Type B pancreatic cell (in vitro differentiated cells): ENCODE data around the gene RNF169. TPM values are rescaled to one million over a fixed set of nuclear protein-coding genes. Genes with fewer than 3 reads are reported as not detected.

Experiments
- DNase-seq: peaks from one replicate; pipeline ENCODE4 v3.0.0; 2021; ENCODE audit warnings: mixed read lengths; ENCODE audit not compliant: unreplicated experiment; ENCODE audit errors: extremely low spot score
- H3K27ac Mint-ChIP-seq: 2 replicates; pipeline ENCODE4 v1.8.0; 2021; ENCODE audit warnings: mild to moderate bottlenecking, mixed read lengths
- H3K27me3 Mint-ChIP-seq: 2 replicates; pipeline ENCODE4 v1.8.0; 2021; ENCODE audit warnings: mixed read lengths
- H3K36me3 Mint-ChIP-seq: 2 replicates; pipeline ENCODE4 v1.8.0; 2021; ENCODE audit warnings: mixed read lengths
- H3K4me1 Mint-ChIP-seq: one replicate; pipeline ENCODE4 v1.8.0; 2021; ENCODE audit warnings: mixed read lengths; ENCODE audit not compliant: unreplicated experiment
- H3K4me3 Mint-ChIP-seq: 2 replicates; pipeline ENCODE4 v1.8.0; 2021; ENCODE audit warnings: mild to moderate bottlenecking, mixed read lengths
- H3K9me3 Mint-ChIP-seq: 2 replicates; pipeline ENCODE4 v1.8.0; 2021; ENCODE audit warnings: mixed read lengths
- total RNA-seq: library from RNA; stranded (reverse); gene quantifications from 2 replicates; pipeline ENCODE4 v1.2.1, GENCODE V29; 2021; ENCODE audit warnings: low replicate concordance
- TF ChIP-seq, protein P1 (sequence below): fragments of 200-600 bp; sonication (generic); conservative IDR thresholded peaks from 2 replicates; pipeline ENCODE4 v1.5.0; 2021; ENCODE audit warnings: antibody characterized with exemption, mild to moderate bottlenecking

Gene RNF169
- total RNA-seq, 1 donor from 2014 or later, result 18.8 TPM

DNA sequence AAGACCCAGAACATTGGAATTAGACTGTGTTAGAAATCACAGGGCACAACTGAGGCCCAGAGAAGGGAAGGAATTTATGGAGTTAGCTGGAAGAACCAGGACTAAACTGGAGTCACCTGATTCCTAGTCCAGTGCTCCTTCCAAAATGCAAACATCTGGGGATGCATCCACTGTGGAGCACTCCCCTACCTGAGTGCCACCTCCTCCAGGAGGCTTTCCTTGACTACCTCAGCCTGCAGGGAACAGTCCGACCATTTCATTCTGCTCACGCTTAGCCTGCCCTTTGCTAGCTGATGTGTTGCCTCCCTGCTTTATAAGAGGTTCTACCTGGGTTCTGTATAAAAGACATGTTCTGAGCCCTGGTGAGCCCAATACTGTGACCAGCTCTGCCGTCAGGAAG, 41.5 kb upstream of the RNF169 start:
- Mint-ChIP-seq H3K4me1 (peaks cover 26% of the 10 kb centered on the region), H3K4me3 (no peak overlapping the region), H3K27me3 (peaks cover 8% of the 10 kb centered on the region), H3K27ac (no peak overlapping the region), H3K36me3 (no peaks in the 10 kb centered on the region), H3K9me3 (no peaks in the 10 kb centered on the region)
- TF ChIP-seq, protein P1, sequence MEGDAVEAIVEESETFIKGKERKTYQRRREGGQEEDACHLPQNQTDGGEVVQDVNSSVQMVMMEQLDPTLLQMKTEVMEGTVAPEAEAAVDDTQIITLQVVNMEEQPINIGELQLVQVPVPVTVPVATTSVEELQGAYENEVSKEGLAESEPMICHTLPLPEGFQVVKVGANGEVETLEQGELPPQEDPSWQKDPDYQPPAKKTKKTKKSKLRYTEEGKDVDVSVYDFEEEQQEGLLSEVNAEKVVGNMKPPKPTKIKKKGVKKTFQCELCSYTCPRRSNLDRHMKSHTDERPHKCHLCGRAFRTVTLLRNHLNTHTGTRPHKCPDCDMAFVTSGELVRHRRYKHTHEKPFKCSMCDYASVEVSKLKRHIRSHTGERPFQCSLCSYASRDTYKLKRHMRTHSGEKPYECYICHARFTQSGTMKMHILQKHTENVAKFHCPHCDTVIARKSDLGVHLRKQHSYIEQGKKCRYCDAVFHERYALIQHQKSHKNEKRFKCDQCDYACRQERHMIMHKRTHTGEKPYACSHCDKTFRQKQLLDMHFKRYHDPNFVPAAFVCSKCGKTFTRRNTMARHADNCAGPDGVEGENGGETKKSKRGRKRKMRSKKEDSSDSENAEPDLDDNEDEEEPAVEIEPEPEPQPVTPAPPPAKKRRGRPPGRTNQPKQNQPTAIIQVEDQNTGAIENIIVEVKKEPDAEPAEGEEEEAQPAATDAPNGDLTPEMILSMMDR, result no peak
- no peak for DNase-seq

GRCh38 chr11:74707602-74708510, 40.8 kb upstream of the RNF169 start:
- TF ChIP-seq, protein P1, result no peak
- Mint-ChIP-seq H3K9me3 (no peaks in the 10 kb centered on the region), H3K4me1 (peaks cover 26% of the 10 kb centered on the region), H3K36me3 (no peaks in the 10 kb centered on the region), H3K27me3 (peaks cover 9% of the 10 kb centered on the region), H3K4me3 (no peak overlapping the region), H3K27ac (no peak overlapping the region)
- DNase-seq, result no peak

DNA sequence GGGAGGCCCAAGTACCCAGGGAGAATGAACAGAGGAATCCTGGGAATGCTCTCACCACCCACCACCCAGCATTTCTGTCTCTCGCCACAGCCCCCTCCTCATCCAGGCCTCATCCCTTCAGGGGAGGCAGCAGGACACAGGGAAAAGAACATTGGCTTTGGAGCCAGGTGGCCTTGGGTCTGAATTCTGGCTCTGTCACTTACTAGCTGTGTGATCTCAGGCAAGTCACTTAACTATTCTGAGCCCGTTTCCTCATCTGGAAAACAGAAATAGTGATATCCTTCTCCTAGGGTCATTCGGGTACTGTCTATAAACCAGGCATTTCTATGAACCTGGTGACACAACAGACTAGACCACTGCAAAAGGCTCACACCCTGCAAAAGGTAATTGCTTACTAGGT, 39.5 kb upstream of the RNF169 start:
- H3K27me3 Mint-ChIP-seq, result peaks cover 6% of the 10 kb centered on the region
- H3K27ac Mint-ChIP-seq, result no peak overlapping the region
- DNase-seq, result no peak
- H3K36me3 Mint-ChIP-seq, result no peaks in the 10 kb centered on the region
- no peaks in the 10 kb centered on the region for H3K9me3 Mint-ChIP-seq
- no peak overlapping the region for H3K4me3 Mint-ChIP-seq
- peaks cover 26% of the 10 kb centered on the region for H3K4me1 Mint-ChIP-seq
- TF ChIP-seq, protein P1, result no peak

- Mint-ChIP-seq H3K27ac (peak overlapping the region; percentile 43), H3K4me1 (peaks cover 26% of the 10 kb centered on the region), H3K36me3 (no peaks in the 10 kb centered on the region), H3K27me3 (peaks cover 3% of the 10 kb centered on the region), H3K9me3 (no peaks in the 10 kb centered on the region), H3K4me3 (peak overlapping the region; percentile 32)
- TF ChIP-seq, protein P1, result no peak
- DNase-seq, result no peak
Observed at GRCh38 chr11:74710281-74710938, 38.2 kb upstream of the RNF169 start.

GRCh38 chr11:74713686-74714085, 35.0 kb upstream of the RNF169 start:
- no peaks in the 10 kb centered on the region for H3K36me3 Mint-ChIP-seq
- no peaks in the 10 kb centered on the region for H3K9me3 Mint-ChIP-seq
- H3K4me1 Mint-ChIP-seq, result peaks cover 25% of the 10 kb centered on the region
- no peak overlapping the region for H3K27ac Mint-ChIP-seq
- DNase-seq, result no peak
- TF ChIP-seq, protein P1, result no peak
- peaks cover 10% of the 10 kb centered on the region for H3K27me3 Mint-ChIP-seq
- H3K4me3 Mint-ChIP-seq, result no peak overlapping the region
